Transverse colon (tissue), 4 donors: Measurements from ENCODE around the gene NACA. TPM values are rescaled to one million over a fixed set of nuclear protein-coding genes. Genes with fewer than 3 reads are reported as not detected.
A peak's percentile ranks its signal among the peaks of the same experiment; 100 is the strongest.

Experiments used
- DNase-seq: peaks from one replicate; pipeline ENCODE4 v3.0.0-alpha.2; 2019
- H3K27ac ChIP-seq, 4 donors: fragments of 200-600 bp; sonication (generic); 2 replicates each; pipeline ENCODE4 v1.5.1; 2016 to 2018; ENCODE audit warnings: inconsistent platforms in 4 of 4
- H3K27me3 ChIP-seq: fragments of 200-600 bp; sonication (generic); 2 replicates; pipeline ENCODE4 v1.5.1; 2017; ENCODE audit warnings: inconsistent platforms
- H3K36me3 ChIP-seq, 4 donors: fragments of 200-600 bp; sonication (generic); 2 replicates each; pipeline ENCODE4 v1.5.1; 2017 to 2019; ENCODE audit warnings: inconsistent platforms in 4 of 4
- H3K4me1 ChIP-seq, 4 donors: fragments of 200-600 bp; sonication (generic); 2 replicates each; pipeline ENCODE4 v1.5.1; 2017 to 2020; ENCODE audit warnings: inconsistent platforms in 4 of 4
- H3K4me3 ChIP-seq, 4 donors: fragments of 200-600 bp; sonication (generic); 1 replicate in 1 of 4; 2 replicates in 3 of 4; pipeline versions ENCODE4 v1.5.1 to v1.6.1; 2017 to 2019; ENCODE audit warnings: inconsistent platforms in 4 of 4
- H3K9me3 ChIP-seq, 2 donors: fragments of 200-600 bp; sonication (generic); 2 replicates each; pipeline ENCODE4 v1.5.1; 2017 to 2019; ENCODE audit warnings: inconsistent platforms in 2 of 2
- EP300 ChIP-seq: sonication (generic); formaldehyde crosslinking; IDR thresholded peaks from one replicate; pipeline ENCODE4 v1.6.1; 2017; ENCODE audit warnings: antibody characterized with exemption, low read depth
- POLR2A ChIP-seq: fragments of 450-650 bp; IDR thresholded peaks from one replicate; pipeline ENCODE4 v1.6.1; 2016; ENCODE audit warnings: antibody characterized with exemption, mild to moderate bottlenecking, moderate library complexity
- POLR2AphosphoS5 ChIP-seq, 3 donors: sonication (generic); formaldehyde crosslinking; IDR thresholded peaks; one replicate each; pipeline ENCODE4 v1.6.1; 2016; ENCODE audit warnings: antibody characterized with exemption in 3 of 3
- WGBS, 2 donors: methylation state at CpG; one replicate each; pipeline ENCODE4 v1.1.5; 2018; ENCODE audit warnings: low coverage in 1 of 2; 5-methylcytosine and 5-hydroxymethylcytosine counted together
- in situ Hi-C, 4 donors: fragments of 200-750 bp; cut with MboI; loops; one replicate each; pipeline versions ENCODE4 v1.15.0 to v1.15.1; 2017; ENCODE audit warnings: low sequenced_read_pairs in 3 of 4, low pct_ligation_motif_present in 1 of 4, low pct_unique_long_range_greater_than_20kb in 1 of 4
- intact Hi-C: fragments of 100-400 bp; cut with DNase I; formaldehyde crosslinking; loops from one replicate; pipeline ENCODE4 v1.15.1; 2023; ENCODE audit warnings: low total_unique reads
- total RNA-seq, 4 donors: library from RNA; depleted of rRNA; stranded (reverse); fragments of >200 nt; gene quantifications; one replicate each; pipeline ENCODE4 v1.1.0, GENCODE V29; 2016
- TF ChIP-seq, protein P1 (sequence below), 5 experiments: fragments of 200-600 bp in 3 of 5; fragments of 450-650 bp in 2 of 5; sonication (generic) in 3 of 5; IDR thresholded peaks; 1 replicate in 2 of 5; 2 replicates in 3 of 5; pipeline ENCODE4 v1.5.1; 2016 to 2017; ENCODE audit warnings: antibody characterized with exemption in 5 of 5, inconsistent platforms in 3 of 5, mild to moderate bottlenecking in 2 of 5, moderate library complexity in 1 of 5

The NACA gene
- total RNA-seq, 4 donors from 2014 or later, result 187 to 1,049 (median 756) TPM

GRCh38 chr12:56724701-56724971, 463 bp downstream of the NACA start:
- no peak for DNase-seq
- in situ Hi-C loops, result no loop called here
- TF ChIP-seq EP300, result no peak
- TF ChIP-seq, protein P1, sequence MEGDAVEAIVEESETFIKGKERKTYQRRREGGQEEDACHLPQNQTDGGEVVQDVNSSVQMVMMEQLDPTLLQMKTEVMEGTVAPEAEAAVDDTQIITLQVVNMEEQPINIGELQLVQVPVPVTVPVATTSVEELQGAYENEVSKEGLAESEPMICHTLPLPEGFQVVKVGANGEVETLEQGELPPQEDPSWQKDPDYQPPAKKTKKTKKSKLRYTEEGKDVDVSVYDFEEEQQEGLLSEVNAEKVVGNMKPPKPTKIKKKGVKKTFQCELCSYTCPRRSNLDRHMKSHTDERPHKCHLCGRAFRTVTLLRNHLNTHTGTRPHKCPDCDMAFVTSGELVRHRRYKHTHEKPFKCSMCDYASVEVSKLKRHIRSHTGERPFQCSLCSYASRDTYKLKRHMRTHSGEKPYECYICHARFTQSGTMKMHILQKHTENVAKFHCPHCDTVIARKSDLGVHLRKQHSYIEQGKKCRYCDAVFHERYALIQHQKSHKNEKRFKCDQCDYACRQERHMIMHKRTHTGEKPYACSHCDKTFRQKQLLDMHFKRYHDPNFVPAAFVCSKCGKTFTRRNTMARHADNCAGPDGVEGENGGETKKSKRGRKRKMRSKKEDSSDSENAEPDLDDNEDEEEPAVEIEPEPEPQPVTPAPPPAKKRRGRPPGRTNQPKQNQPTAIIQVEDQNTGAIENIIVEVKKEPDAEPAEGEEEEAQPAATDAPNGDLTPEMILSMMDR (IDR thresholded peaks at IDR 0.05), result no peak
- TF ChIP-seq POLR2AphosphoS5 (IDR thresholded peaks at IDR 0.05), result no peak
- no peak for TF ChIP-seq POLR2A
- intact Hi-C loops, result loop anchor here (2.0 to 10.0 kb wide), 2 partner anchors 36 to 90 kb away; partner anchors contain the start of genes BAZ2A and PTGES3
- Histone ChIP-seq H3K4me1 (peaks cover 22 to 51% (median 47%) of the 10 kb centered on the region in 4 donors), H3K4me3 (peak overlapping the region; percentile 65 to 83 (median 68)), H3K27ac (peak overlapping the region; percentile 90 to 91 (median 91)), H3K36me3 (peaks cover 0 to under 1% (median 0%) of the 10 kb centered on the region in 4 donors), H3K27me3 (no peaks in the 10 kb centered on the region), H3K9me3 (no peaks in the 10 kb centered on the region)
- 0% methylated on average over 9 of the region's 9 CpGs; no CpG with 5 or more reads in 1 of the 2 donors for WGBS, 2 donors

- Histone ChIP-seq H3K4me3 (peak overlapping the region; percentile 65 to 83 (median 68)), H3K27me3 (no peaks in the 10 kb centered on the region), H3K27ac (peak overlapping the region; percentile 90 to 91 (median 91)), H3K36me3 (peaks cover 0 to 6% (median 0%) of the 10 kb centered on the region in 4 donors), H3K4me1 (peaks cover 22 to 57% (median 50%) of the 10 kb centered on the region in 4 donors), H3K9me3 (no peaks in the 10 kb centered on the region)
- TF ChIP-seq POLR2A, result peak; percentile 18
- peak; percentile 54 to 73 (median 65) for TF ChIP-seq POLR2AphosphoS5 (IDR thresholded peaks at IDR 0.05)
- TF ChIP-seq, protein P1 (IDR thresholded peaks at IDR 0.05), result no peak
- peak; percentile 59 for DNase-seq
- intact Hi-C loops (loop anchor here (2.0 to 10.0 kb wide), 2 partner anchors 35 to 89 kb away; partner anchors contain the start of genes BAZ2A and PTGES3), in situ Hi-C loops (no loop called here)
- 0 to 2% methylated on average over 5 to 14 of the region's 14 CpGs for WGBS, 2 donors
Observed at GRCh38 chr12:56723889-56724700, 1.0 kb downstream of the NACA start.

DNA sequence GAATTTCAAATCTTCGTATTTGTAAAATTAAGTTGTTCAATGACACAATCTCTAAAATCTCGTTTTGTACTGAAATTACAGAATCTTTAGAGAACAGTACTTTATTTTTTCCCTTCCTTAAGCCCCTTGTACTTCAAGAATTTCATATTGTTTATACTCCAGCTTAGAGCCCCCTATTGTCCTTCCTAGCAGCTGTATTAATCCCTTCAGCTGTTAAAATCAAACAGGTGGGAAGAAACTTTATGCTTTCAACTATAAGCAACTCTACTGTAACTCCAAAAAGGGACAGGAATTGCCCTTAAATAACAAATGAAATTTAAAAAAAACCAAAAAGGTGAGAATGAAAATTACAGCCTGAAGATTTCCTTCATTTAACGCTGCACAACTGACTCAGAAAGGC, 1.7 kb downstream of the NACA start:
- in situ Hi-C loops (no loop called here), intact Hi-C loops (loop anchor here (10.0 kb wide), 1 partner anchor 89 kb away; the partner anchor contains the start of gene BAZ2A)
- H3K27ac ChIP-seq, result peak overlapping the region; percentile 90 to 91 (median 91)
- H3K9me3 ChIP-seq, result no peaks in the 10 kb centered on the region
- H3K36me3 ChIP-seq, result peaks cover 0 to 6% (median 0%) of the 10 kb centered on the region in 4 donors
- no peaks in the 10 kb centered on the region for H3K27me3 ChIP-seq
- 22 to 29% methylated on average over 3 of the region's 3 CpGs for WGBS, 2 donors
- peak overlapping the region in 3 of 4 donors; percentile 65 to 83 (median 65) for H3K4me3 ChIP-seq
- peaks cover 22 to 64% (median 52%) of the 10 kb centered on the region in 4 donors for H3K4me1 ChIP-seq
- TF ChIP-seq, protein P1 (IDR thresholded peaks at IDR 0.05), result no peak
- TF ChIP-seq POLR2A (no peak), EP300 (no peak), POLR2AphosphoS5 (IDR thresholded peaks at IDR 0.05) (no peak)
- DNase-seq, result no peak

GRCh38 chr12:56722832-56723231, 2.3 kb downstream of the NACA start:
- peak overlapping the region in 3 of 4 donors; percentile 65 to 83 (median 65) for H3K4me3 ChIP-seq
- H3K9me3 ChIP-seq, result no peaks in the 10 kb centered on the region
- DNase-seq, result no peak
- TF ChIP-seq POLR2AphosphoS5 (IDR thresholded peaks at IDR 0.05) (peak in 1 of 3 donors; percentile 7), POLR2A (no peak)
- H3K27me3 ChIP-seq, result no peaks in the 10 kb centered on the region
- H3K36me3 ChIP-seq, result peaks cover 0 to 6% (median 0%) of the 10 kb centered on the region in 4 donors
- peak overlapping the region; percentile 90 to 91 (median 91) for H3K27ac ChIP-seq
- H3K4me1 ChIP-seq, result peaks cover 22 to 69% (median 54%) of the 10 kb centered on the region in 4 donors
- WGBS, 2 donors, result 36 to 43% methylated on average over 4 of the region's 4 CpGs
- in situ Hi-C loops, result no loop called here
- intact Hi-C loops, result loop anchor here (10.0 kb wide), 1 partner anchor 88 kb away; the partner anchor contains the start of gene BAZ2A
